Vagina (tissue), 2 donors: ENCODE results near the gene MRTO4. TPM values are rescaled to one million over a fixed set of nuclear protein-coding genes. Genes with fewer than 3 reads are reported as not detected.
"Not testable (repeated sequence)": the region's sequence is repeated elsewhere in the genome, so short reads cannot be mapped to it uniquely, and the experiment has no call there.

Source experiments
- DNase-seq, 2 donors: peaks; one replicate each; pipeline ENCODE4 v3.0.0-alpha.2; 2017; ENCODE audit errors: extremely low spot score in 2 of 2
- H3K27ac ChIP-seq: fragments of 200-600 bp; sonication (generic); one replicate; pipeline ENCODE4 v1.5.1; 2019
- H3K27me3 ChIP-seq: fragments of 200-600 bp; sonication (generic); one replicate; pipeline ENCODE4 v1.5.1; 2019
- H3K36me3 ChIP-seq, 2 donors: fragments of 200-600 bp; sonication (generic); one replicate each; pipeline ENCODE4 v1.5.1; 2017 to 2019
- H3K4me1 ChIP-seq: fragments of 200-600 bp; sonication (generic); one replicate; pipeline ENCODE4 v1.5.1; 2019
- H3K4me3 ChIP-seq, 2 donors: fragments of 200-600 bp; sonication (generic); 1 replicate in 1 of 2; 2 replicates in 1 of 2; pipeline ENCODE4 v1.5.1; 2016 to 2019
- H3K9me3 ChIP-seq: fragments of 200-600 bp; sonication (generic); one replicate; pipeline ENCODE4 v1.5.1; 2019
- CTCF ChIP-seq, 3 experiments: fragments of 450-650 bp in 2 of 3; fragments of 200-600 bp in 1 of 3; sonication (generic) in 1 of 3; IDR thresholded peaks; one replicate each; pipeline ENCODE4 v1.5.1; 2017 to 2019; ENCODE audit warnings: antibody characterized with exemption in 3 of 3, mild to moderate bottlenecking in 2 of 3, moderate library complexity in 2 of 3
- POLR2A ChIP-seq, 2 donors: fragments of 450-650 bp; IDR thresholded peaks; one replicate each; pipeline ENCODE4 v1.6.1; 2017; ENCODE audit warnings: antibody characterized with exemption in 2 of 2, mild to moderate bottlenecking in 2 of 2, moderate library complexity in 2 of 2
- POLR2AphosphoS5 ChIP-seq, 2 donors: sonication (generic); formaldehyde crosslinking; IDR thresholded peaks; one replicate each; pipeline ENCODE4 v1.9.0; 2017; ENCODE audit warnings: antibody characterized with exemption in 2 of 2, mild to moderate bottlenecking in 2 of 2, low read depth in 1 of 2; ENCODE audit not compliant: insufficient read depth in 1 of 2
- intact Hi-C: fragments of 100-400 bp; cut with DNase I; formaldehyde crosslinking; loops from one replicate; pipeline ENCODE4 v1.15.1; 2023
- total RNA-seq: library from RNA; depleted of rRNA; stranded (reverse); fragments of >200 nt; gene quantifications from one replicate; pipeline ENCODE4 v1.2.3, GENCODE V29; 2016

MRTO4 gene
- total RNA-seq, 1 donor from 2014 or later: 19.2 TPM

- intact Hi-C loops: no loop called here
- DNase-seq: no peak
- Histone ChIP-seq H3K36me3 (peaks cover 4 to 78% of the 10 kb centered on the region in 2 donors), H3K4me1 (no peaks in the 10 kb centered on the region), H3K27me3 (no peaks in the 10 kb centered on the region), H3K27ac (no peak overlapping the region), H3K4me3 (no peak overlapping the region), H3K9me3 (no peaks in the 10 kb centered on the region)
- TF ChIP-seq POLR2A (IDR thresholded peaks at IDR 0.05) (no peak), CTCF (IDR thresholded peaks at IDR 0.05) (no peak), POLR2AphosphoS5 (IDR thresholded peaks at IDR 0.05; ENCODE audit: insufficient read depth in 1 of 2, low read depth in 1 of 2) (no peak)
Measured at GRCh38 chr1:19222979-19223824, 28.4 kb upstream of the MRTO4 start.

- Histone ChIP-seq H3K27me3 (no peaks in the 10 kb centered on the region), H3K27ac (no peak overlapping the region), H3K4me1 (no peaks in the 10 kb centered on the region), H3K9me3 (no peaks in the 10 kb centered on the region), H3K36me3 (peaks cover 4 to 84% of the 10 kb centered on the region in 2 donors), H3K4me3 (no peak overlapping the region)
- intact Hi-C loops: no loop called here
- DNase-seq: no peak
- TF ChIP-seq POLR2A (IDR thresholded peaks at IDR 0.05): no peak
- TF ChIP-seq CTCF (IDR thresholded peaks at IDR 0.05): no peak
Measured at GRCh38 chr1:19229229-19229628, 22.4 kb upstream of the MRTO4 start.

- DNase-seq: no peak
- TF ChIP-seq CTCF (IDR thresholded peaks at IDR 0.05): no peak
- no peak for TF ChIP-seq POLR2AphosphoS5 (IDR thresholded peaks at IDR 0.05; ENCODE audit: insufficient read depth in 1 of 2, low read depth in 1 of 2)
- TF ChIP-seq POLR2A (IDR thresholded peaks at IDR 0.05): no peak
- no peak overlapping the region for H3K27ac ChIP-seq
- H3K27me3 ChIP-seq: no peaks in the 10 kb centered on the region
- no peaks in the 10 kb centered on the region for H3K4me1 ChIP-seq
- H3K36me3 ChIP-seq: peaks cover 4 to 81% of the 10 kb centered on the region in 2 donors
- no peaks in the 10 kb centered on the region for H3K9me3 ChIP-seq
- H3K4me3 ChIP-seq: no peak overlapping the region
- intact Hi-C loops: no loop called here
Measured at GRCh38 chr1:19229828-19230325, 21.7 kb upstream of the MRTO4 start.

GRCh38 chr1:19231736-19232523 is 19.7 kb upstream of the MRTO4 start:
- Histone ChIP-seq H3K27ac (peak overlapping the region; percentile 30), H3K36me3 (peaks cover under 1 to 88% of the 10 kb centered on the region in 2 donors)
- H3K9me3 ChIP-seq, DNase-seq, H3K27me3 ChIP-seq, H3K4me1 ChIP-seq, intact Hi-C loops, H3K4me3 ChIP-seq: not testable (repeated sequence)

GRCh38 chr1:19232524-19232846 is 19.1 kb upstream of the MRTO4 start:
- no peak overlapping the region for H3K27ac ChIP-seq
- DNase-seq: no peak
- H3K36me3 ChIP-seq: peaks cover 0 to 88% of the 10 kb centered on the region in 2 donors
- no peak for TF ChIP-seq CTCF (IDR thresholded peaks at IDR 0.05)
- no peak for TF ChIP-seq POLR2A (IDR thresholded peaks at IDR 0.05)
- no peak for TF ChIP-seq POLR2AphosphoS5 (IDR thresholded peaks at IDR 0.05; ENCODE audit: insufficient read depth in 1 of 2, low read depth in 1 of 2)
- no peaks in the 10 kb centered on the region for H3K4me1 ChIP-seq
- no peak overlapping the region for H3K4me3 ChIP-seq
- no peaks in the 10 kb centered on the region for H3K9me3 ChIP-seq
- no peaks in the 10 kb centered on the region for H3K27me3 ChIP-seq
- intact Hi-C loops: no loop called here
